Stimulated activated CD8-positive, alpha-beta memory T cell treated with anti-CD3 and anti-CD28 coated beads, Interleukin-2, amount 100 ng/mL, for 48 hours (primary cell): Measurements from ENCODE around the gene ETS1.

Experiments used
- DNase-seq, 2 donors: peaks; one replicate each; pipeline ENCODE4 v3.0.0-alpha.2; 2020; ENCODE audit warnings: low read depth in 2 of 2

ETS1 gene

DNA sequence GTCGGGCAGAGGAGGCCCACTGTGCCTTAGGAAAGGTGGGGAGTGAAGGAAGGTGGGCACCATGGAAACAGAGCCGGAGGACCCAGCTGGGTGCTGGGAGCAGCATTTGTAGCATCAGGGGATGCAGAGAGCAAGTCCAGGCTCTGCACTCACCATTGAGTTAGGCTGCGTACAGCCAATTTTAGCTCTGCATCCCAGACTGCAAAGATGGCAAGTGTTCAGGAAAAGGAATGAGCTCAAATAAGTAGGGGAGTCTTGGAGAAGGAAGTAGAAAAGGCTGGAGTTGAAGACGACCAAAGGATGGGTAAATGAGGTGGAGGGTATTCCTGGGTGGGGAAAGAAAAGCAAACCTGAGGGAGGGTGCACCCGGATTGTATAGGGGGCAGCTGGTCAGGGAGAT, 31.6 kb upstream of the ETS1 start:
- DNase-seq = no peak

DNA sequence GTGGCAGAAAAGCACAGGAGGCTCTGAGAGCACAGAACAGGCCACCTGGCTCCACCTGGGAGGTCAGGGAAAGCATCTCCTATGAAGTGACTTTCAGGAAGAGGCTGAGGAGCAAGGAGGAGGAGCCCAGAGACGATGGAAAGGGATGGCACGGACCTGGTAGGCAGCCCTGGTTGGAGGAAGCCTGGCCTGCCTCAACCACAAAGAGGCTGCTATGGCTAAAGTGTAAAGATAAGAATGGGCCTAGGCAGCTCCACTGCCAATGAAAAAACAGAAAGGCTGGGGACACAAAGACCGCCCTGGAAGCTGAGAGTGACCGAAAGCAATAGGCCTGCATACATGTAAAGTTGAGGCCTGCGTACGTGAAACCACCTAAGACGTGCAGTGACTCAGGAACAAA, 31.2 kb upstream of the ETS1 start:
- DNase-seq = no peak

DNA sequence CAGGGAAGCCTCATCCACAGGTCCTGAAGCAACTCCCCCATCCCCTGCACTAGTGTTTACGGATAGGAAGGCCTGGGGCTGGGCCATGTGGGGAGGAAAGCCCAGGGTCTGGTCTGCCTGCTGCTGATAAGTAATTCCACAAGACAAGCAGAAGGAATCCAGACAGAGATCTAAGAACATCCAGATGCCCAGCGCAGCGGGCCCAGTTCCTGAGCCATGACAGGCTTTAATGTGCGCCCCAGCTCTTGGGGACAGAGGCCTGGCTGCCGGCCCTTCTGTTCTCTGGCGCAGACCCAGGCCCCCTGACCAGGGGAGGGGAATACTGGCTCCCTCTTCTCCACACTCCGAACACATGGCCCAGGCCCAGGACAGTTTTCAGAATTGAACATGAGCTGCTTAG, 28.8 kb upstream of the ETS1 start:
- no peak for DNase-seq

DNA sequence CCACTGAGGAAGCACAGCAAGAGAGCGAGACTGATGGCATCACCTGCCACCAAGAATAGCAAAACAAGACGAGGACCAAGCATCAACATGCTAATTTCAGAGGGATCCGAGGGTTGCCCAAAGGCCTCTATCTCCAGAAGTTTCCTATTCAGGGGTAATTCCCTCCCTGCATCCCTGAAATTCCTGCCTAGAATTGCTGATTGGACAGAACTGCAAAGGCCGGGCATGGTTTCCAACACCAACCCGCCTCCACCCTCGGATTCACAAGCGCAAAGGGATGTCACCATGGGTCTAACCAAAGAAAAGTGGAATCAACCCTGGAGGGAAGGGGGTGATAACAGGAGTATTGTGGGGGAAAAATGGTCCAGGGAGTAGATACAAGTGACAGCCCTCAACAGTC, 28.3 kb upstream of the ETS1 start:
- no peak for DNase-seq

DNA sequence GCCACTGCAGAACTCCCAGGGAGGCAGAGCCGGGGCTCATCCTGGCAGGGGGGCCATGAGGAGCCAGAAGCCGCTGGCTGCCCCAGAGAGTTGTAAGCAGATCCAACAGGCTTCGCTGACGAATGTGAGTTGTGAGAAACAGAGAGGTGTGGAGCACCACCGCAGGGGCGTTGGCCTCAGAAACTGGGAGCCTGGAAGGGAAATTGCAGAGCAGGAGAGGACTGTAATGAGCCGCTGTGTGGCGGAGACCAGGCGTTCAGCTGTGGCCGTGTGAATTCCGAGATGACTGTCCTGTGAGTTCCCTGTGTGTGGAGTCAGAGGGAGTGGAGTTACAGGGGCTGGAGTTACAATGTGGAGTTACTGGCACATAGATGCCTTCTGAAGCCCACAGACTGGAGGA, 27.7 kb upstream of the ETS1 start:
- no peak for DNase-seq

DNA sequence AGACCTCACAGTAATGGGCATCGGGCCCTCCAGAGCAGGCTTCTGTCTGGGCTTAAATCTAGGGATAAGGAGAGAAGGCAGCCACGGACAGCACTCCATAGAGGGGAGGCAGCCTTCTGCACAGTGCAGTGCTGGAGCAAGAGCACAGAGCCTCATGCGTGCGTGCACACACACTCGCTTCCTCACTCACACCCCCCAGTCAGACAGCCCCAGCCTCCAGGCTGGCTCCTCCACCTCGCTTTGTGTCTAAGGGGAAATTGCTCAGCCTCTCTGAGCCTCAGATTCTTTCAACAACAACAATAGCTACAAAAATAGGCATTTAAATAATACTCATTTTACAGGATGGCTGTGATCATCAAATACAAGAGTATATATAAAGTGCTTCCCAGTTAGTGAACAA, 26.7 kb upstream of the ETS1 start:
- no peak for DNase-seq

DNA sequence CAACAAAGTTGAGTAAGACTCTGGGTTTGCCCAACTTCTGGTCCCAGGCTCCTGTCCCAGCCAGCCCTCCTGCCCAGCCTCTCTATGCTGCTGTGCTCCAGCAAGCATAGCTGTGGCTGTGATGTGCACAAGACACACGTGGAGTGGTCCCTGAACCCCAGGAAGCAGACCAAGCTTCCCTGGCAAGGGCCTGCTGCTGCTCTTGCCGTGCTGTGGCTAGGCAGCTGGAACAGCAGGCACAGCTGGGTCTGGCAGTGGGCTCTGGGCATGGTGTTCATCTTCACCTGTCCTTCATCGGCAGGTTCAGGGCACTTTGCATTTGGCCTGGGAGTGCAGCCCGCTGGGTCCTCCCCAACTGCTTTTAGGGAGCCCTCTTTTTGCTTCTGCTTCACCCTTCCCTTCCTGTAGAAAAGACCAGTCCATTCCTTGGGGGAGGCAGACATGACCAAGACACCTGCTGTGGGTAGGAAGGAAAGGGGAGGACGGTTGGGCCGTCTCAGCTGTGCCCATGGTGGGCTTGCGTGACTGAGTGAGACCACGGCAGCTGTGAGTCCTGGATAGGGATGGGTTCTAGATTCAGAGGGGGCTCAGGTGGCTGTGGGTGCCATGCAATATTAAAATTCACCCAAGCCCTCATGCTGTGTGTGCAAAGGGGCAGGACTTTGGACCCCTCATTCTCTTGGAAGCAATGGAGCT, 26.1 kb upstream of the ETS1 start:
- no peak for DNase-seq

DNA sequence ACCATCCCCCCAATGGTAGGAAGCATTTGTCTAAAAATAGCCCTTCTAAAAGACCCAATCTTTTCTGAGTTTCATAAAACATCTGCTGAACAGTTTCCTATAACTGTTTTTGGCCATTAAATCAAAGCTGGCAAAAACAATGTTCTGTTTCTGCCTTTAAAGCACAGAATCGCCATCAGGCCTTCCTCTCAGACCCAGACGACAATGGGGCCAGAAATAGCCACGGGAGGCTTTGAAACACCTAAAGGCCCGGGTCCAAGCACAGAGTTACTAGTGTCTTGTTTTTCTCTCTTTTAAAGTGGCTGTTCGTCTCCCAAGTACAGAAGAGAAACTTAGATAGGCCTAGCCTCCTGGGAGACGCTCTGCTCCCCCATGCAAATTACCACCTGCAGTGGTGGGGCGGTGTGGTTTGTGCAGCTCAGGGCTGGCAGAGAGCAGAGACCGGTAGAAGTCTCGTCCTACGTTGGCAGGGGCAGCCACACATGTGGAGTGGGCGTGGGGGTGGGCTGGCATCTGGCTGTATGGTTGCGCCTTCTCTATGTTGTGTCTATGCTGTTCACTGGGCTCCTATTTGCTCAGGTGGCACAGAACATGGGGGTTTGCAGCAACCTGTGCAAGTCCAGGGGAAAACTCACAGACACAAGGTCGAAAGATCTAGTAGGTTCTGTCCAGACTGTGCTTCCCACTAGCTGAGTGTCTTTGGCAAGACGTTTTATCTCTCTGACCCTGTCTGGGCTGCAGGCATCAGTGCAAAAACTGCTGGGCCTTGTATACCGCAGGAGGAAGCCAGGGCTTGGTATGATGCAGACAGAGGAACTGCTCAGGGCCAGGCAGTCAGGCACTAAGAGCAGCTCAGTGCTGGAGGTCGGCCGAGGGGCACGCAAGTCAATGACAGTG, 23.6 kb upstream of the ETS1 start:
- DNase-seq = no peak

DNA sequence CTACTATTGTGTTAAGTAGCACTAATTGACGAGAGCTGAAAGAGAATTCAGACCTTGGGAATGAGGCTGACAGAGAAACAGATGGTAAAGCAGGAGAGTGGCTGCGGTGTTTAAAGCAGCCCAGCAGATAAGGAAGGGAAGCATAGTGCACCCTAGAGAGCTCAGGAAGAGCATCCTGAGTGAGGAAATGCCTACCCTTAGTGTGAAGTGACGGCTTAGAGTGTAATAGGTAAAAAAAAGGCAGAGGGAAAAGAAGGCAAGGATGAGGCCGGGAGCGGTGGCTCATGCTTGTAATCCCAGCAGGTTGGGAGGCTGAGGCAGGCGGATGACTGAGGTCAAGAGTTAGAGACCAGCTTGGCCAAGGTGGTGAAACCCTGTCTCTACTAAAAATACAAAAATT, 22.4 kb upstream of the ETS1 start:
- no peak for DNase-seq

DNA sequence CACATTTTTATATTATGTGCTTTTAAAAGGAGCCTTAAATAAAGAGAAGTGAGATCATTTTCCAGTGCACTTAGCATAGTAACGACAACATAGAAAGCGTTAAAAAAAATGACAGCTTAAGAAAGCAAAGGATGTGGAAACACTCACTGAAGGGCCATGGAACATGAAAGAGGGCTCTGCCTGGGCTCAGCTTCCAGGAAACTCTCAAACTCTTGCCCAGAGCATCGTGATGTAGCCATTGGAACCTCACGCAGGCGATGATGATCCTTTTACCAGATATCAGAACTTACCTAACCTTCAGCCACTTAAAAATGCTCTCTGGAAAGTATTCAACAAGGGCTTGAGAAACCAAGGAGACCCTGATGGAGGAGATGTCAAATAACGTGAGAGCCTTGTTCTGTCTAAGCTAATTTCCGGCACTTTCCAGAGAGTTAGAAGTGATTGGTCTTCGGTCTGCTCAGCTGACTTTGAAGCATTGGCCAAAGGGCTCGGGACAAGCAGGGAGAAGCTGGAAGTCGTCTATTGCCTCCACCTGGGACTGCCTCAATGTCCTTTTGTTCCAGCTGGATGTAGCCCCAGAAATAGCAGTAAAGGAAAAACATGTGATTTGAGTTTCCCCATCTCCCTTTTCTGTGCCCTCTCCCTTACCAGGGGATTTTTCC, 21.5 kb upstream of the ETS1 start:
- DNase-seq = no peak

DNA sequence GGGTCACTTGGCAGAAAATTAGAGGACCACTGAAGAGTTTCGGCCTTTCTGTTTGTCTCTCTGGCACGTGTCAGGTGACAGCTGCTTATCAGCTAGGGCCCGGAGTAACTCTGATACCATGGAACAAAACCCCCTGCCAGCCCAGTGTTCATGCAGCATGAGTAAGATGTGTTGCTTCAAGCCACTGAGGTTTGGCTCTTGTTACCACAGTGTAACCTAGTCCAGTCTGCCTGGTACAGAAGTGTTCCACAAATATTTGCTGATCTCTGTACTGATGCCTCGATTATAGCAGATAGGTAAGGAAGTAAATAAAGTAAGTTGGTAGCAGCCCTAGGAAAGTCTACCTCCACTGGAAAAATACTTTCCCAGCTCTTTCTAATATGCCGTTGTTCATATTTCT, 20.5 kb upstream of the ETS1 start:
- no peak for DNase-seq

DNA sequence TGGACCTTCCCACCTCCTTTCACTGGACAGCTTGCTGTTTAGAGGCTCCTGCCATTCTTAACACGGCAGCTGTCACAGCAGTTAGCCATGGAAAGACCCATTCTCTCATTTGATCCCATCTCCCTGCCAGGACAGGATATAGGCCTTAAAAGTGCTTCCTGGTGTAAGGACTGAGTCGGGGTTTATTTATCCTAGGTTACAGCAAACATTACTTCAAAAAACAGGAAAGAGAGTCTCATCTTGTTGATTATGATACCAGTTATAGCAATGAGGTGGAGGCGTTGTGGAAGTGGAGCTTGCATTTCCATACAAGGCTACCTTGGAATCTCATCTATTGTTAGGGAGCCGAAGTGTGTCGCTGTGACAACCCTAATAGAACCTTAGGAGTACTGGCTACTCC, 17.4 kb upstream of the ETS1 start:
- no peak for DNase-seq

DNA sequence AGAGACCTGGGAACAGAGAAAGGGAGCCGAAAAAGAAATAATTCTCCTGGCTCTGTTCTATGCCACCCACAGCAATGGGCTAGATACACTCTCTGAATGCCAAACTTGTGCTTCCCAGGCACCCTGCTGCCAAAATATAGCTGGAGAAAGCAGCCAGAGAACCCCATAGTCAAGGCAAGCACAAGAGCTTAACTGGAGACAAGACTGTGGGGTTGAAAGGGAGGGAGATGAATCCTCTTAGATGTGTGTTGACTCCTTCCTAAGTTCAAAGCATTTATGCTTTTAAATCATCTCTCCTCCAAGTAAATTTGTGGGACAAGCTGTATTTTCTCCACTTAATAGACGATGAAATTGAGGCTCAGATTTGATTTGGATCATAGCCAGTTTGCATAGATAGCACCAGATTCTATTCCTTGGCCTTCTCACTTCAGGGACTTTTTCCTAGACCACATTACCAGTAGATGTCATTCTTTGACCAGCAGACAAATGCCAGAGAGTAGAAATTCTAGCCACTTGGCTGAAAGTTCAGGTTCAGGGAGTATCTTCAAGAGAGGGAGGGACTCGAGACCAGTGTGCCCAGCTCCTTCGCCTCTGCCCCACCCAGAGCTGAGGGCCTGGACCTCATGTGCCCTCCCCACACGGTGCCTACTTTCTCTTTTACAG, 16.5 kb upstream of the ETS1 start:
- no peak for DNase-seq

DNA sequence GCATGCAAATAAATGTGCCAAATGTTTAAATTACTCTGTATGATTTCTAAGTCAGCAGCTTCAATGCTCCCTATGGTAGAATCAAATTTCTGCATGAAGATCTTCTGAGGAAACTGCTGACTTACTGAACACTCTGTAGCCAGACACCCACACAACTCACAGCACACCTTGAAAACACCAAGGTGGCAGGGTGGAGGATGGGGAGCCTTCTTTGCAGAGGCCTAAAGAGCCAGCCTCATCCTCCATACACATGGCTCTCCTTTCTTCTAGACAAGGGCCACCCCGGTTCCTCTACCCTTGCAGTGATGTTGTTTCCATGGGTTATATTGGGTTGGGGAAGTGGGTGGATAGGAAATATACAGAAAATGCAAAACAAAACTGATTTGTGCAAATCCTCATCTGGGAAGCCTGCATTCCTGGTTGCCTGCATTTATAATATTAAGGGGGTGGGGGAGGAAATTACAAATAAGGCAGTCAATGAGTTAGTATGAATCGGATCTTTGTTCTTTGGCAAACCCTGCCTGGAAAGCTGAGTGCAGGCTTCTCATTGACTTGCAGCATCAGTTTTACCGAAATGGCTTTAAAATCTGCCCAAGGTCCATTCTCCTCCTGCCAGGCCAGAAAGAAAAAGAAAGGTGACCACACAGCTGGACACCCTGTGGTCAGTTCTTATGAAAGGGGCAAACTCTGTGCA, 15.8 kb upstream of the ETS1 start:
- no peak for DNase-seq

DNA sequence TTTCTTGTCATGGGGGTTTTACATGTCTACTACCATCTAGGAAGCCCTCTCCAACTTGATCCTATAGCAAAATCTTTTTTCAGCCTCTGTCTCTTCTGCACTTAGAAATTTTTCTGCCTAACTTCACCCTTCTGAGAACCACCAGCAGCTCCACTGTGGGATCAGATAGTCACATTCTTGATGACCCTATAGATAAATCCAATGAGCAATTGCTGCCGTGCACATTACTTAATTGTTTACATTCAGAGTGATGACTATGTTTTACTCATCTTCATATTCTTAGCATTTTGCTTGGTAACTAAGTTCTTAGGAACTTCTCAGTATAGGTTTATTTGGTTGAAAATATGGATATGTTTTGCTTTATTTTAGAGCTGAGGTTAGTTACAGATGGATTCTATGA, 12.4 kb upstream of the ETS1 start:
- DNase-seq = no peak

DNA sequence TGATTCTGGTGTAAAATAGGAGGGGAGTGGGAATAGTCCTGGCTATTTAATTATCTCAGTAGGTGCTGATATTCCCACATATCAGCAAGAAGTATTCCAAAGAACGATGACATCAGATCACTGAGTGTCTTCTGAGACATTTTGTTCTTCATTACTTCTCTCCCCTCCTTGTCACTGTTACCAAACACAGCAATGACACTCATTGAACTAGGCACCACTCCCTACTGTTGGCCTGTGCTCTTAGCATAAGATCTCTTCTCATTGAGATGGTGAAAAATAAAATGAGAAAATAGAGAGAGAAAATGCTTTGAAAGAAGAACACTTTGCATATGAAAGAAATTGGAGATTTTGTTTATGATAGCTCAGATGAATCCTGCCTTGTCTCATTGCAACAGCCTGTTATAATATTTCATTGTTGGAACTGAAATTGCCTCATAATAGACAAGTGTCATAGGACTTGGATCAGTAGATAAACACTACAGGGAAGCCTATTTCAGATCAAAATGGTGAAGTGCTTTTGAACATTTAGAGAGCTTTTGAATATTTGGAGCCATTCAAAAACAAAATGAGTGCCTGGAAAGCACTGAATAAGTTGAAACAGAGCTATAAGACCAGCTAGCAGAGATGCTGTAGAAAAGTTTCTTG, 11.3 kb upstream of the ETS1 start:
- no peak for DNase-seq

DNA sequence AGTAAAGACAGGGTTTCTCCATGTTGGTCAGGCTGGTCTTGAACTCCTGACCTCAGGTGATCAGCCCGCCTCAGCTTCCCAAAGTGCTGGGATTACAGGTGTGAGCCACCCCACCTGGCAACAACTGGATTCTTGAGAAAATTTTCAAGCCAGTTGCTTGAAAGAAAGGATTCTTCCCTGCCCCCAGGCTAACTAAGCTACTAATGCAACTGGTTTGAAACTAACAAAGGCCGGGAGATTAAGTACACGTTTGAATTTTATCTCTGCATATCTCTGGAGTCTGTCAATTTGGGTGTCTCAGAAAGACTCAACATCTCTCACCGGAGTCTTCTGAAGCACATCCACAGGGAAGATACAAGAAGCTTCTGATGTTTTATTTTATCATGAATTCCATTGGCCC, 10.7 kb upstream of the ETS1 start:
- no peak for DNase-seq

DNA sequence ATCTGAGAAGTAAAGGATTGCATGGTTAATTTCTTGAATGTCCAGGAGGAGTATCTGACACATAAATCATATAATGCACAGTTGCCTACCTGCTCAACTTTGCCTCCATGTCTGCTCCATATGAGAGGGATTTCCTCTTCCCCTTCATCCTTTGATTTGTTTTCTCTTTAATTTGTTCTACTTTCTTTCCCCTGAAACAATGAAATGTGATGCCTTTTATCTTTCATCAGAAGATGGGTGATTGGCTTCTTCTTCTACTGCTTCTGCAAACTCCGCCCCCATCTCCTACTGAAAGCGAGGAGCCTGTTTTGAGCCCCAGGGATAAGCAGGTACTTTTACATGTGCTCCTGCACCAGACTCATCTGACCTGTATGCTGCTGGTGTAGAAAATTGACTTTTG, 9.9 kb upstream of the ETS1 start:
- no peak for DNase-seq

DNA sequence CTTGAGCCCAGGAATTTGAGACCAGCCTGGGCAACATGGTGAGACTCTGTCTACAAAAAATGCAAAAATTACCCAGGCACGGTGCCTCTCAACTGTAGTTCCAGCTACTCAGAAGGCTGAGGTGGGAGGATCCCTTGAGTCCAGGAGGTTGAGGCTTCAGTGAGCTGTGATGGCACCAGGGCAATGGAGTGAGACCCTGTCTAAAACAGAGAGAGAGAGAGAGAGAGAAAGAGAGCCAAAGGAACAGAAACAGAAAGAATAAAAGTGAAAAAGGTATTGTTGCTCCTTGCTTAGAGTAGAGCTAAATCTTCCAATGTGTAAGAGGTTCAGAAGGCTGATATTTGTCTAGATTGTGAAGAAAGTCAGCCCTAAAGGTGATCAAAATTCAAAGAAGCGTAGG, 8.9 kb upstream of the ETS1 start:
- DNase-seq = no peak

DNA sequence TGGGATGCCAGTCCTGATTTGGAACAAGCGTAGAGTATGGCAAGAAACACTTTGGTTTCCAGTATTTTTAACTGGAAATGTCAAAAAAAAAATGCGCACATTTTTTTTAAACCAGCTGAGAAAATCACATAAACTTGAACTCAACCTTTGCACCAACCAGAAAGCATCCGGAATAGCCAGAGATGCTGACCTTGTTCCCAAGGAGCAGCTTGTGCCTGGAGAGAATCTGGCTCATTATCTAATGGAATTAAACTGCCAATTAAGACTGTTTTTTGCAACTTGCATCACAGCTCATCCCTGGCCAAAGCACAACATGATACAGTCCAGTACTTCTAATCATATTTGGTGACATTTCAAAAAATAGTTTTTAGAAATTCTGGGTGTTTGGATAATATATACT, 8.4 kb upstream of the ETS1 start:
- DNase-seq = no peak

DNA sequence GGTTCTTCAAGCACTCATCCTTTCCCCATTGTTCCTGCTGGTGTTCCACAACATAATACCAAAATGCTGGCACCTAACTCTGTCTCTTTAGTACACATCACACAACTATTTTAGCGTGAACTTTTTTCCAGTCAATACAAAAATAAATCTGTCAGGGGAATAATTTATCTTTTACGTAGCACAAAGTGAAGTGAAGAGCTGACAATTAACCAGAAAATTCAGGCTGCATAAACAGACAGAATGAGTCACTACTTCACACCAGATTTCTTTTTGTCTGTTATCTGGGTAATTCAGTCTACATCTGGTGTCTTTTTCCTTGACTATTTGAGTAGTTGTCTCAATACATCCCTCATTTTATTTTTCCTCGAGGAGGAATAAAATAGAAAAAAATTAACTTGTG, 7.9 kb upstream of the ETS1 start:
- no peak for DNase-seq
